Tibial nerve (tissue), 4 donors: Measurements from ENCODE around the gene RPS6KB1. TPM values are rescaled to one million over a fixed set of nuclear protein-coding genes. Genes with fewer than 3 reads are reported as not detected.

Experiments
- DNase-seq, 2 donors: peaks; one replicate each; pipeline ENCODE4 v3.0.0-alpha.2; 2019; ENCODE audit warnings: low spot score in 2 of 2
- H3K27ac ChIP-seq, 4 donors: fragments of 200-600 bp; sonication (generic) in 3 of 4; one replicate each; pipeline ENCODE4 v1.5.1; 2017 to 2019; ENCODE audit warnings: mild to moderate bottlenecking in 1 of 4
- H3K27me3 ChIP-seq, 2 donors: fragments of 200-600 bp; sonication (generic) in 1 of 2; one replicate each; pipeline versions ENCODE4 v1.5.1 to v1.6.0; 2017 to 2019
- H3K36me3 ChIP-seq, 3 donors: fragments of 200-600 bp; sonication (generic); one replicate each; pipeline ENCODE4 v1.5.1; 2018 to 2019
- H3K4me1 ChIP-seq, 4 donors: fragments of 200-600 bp; sonication (generic) in 3 of 4; one replicate each; pipeline ENCODE4 v1.5.1; 2017 to 2019
- H3K4me3 ChIP-seq, 4 donors: fragments of 200-600 bp; sonication (generic) in 3 of 4; one replicate each; pipeline ENCODE4 v1.5.1; 2017 to 2019; ENCODE audit warnings: mild to moderate bottlenecking in 1 of 4, moderate library complexity in 1 of 4
- H3K9me3 ChIP-seq, 4 donors: fragments of 200-600 bp; sonication (generic) in 3 of 4; one replicate each; pipeline ENCODE4 v1.5.1; 2017 to 2019
- EP300 ChIP-seq, 2 donors: sonication (generic); formaldehyde crosslinking; IDR thresholded peaks; one replicate each; pipeline ENCODE4 v1.6.1; 2017; ENCODE audit warnings: antibody characterized with exemption in 2 of 2, mild to moderate bottlenecking in 1 of 2
- POLR2A ChIP-seq, 2 donors: fragments of 450-650 bp; IDR thresholded peaks; one replicate each; pipeline ENCODE4 v1.6.1; 2017; ENCODE audit warnings: antibody characterized with exemption in 2 of 2, mild to moderate bottlenecking in 2 of 2, moderate library complexity in 2 of 2
- WGBS, 2 donors: methylation state at CpG; one replicate each; pipeline ENCODE4 v1.1.5; 2018; 5-methylcytosine and 5-hydroxymethylcytosine counted together
- total RNA-seq, 4 donors: library from RNA; depleted of rRNA; stranded (reverse); fragments of >200 nt; gene quantifications; one replicate each; pipeline ENCODE4 v1.1.0, GENCODE V29; 2016
- TF ChIP-seq, protein P1 (sequence below), 5 experiments: fragments of 200-600 bp in 3 of 5; fragments of 450-650 bp in 2 of 5; sonication (generic) in 3 of 5; IDR thresholded peaks; one replicate each; pipeline ENCODE4 v1.5.1; 2016 to 2019; ENCODE audit warnings: antibody characterized with exemption in 5 of 5, mild to moderate bottlenecking in 3 of 5, moderate library complexity in 2 of 5

RPS6KB1 gene
- total RNA-seq, 4 donors from 2014 or later = 33.6 to 48.3 (median 43.2) TPM

DNA sequence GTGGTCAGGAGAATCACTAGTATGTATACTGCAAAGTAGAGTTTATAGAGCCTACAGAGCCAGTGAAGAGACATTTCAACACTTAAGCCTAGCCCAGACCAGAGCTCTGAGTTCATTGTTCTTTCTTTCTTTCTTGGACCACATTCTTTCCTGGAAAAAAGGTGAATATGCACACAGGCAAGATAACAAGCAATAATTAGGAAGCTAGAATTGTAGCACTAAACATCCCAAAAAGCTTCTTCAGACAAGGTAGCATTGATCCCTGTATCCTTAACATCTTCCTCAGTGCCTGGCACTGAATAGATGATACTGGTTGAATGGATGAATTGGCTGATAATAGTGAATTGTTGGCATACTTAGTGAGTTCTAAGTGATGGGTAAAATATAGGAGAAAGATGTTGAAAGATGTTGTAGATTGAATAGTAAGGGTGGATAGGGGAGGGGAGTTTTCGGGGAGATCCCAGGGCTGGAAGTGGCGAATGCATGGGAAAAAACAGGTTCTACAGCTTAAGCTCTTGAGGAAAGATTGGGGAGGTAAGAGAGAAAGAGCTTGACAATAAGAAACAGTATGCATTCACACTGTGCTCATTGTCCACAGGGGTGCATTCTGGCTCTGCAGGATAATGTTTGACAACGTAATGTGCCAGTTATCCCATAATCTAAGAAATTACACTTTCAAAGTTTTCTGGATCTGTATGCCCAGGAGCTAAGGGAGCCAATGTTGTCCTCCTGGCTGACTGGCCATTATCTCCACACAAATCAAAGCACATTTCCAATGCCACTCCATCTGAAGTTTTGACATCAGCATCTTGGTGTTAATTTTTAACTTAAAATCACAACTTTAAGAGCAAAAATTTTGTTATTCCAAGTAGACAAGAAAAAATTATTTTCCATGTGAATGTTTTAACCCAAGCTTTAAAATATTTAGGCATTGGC lies 35.8 kb upstream of the RPS6KB1 start:
- TF ChIP-seq POLR2A (IDR thresholded peaks at IDR 0.05) (no peak), EP300 (IDR thresholded peaks at IDR 0.05) (no peak)
- TF ChIP-seq, protein P1, sequence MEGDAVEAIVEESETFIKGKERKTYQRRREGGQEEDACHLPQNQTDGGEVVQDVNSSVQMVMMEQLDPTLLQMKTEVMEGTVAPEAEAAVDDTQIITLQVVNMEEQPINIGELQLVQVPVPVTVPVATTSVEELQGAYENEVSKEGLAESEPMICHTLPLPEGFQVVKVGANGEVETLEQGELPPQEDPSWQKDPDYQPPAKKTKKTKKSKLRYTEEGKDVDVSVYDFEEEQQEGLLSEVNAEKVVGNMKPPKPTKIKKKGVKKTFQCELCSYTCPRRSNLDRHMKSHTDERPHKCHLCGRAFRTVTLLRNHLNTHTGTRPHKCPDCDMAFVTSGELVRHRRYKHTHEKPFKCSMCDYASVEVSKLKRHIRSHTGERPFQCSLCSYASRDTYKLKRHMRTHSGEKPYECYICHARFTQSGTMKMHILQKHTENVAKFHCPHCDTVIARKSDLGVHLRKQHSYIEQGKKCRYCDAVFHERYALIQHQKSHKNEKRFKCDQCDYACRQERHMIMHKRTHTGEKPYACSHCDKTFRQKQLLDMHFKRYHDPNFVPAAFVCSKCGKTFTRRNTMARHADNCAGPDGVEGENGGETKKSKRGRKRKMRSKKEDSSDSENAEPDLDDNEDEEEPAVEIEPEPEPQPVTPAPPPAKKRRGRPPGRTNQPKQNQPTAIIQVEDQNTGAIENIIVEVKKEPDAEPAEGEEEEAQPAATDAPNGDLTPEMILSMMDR (IDR thresholded peaks at IDR 0.05) = no peak
- Histone ChIP-seq H3K36me3 (peaks cover 0 to 12% (median 2%) of the 10 kb centered on the region in 3 donors), H3K27ac (no peak overlapping the region), H3K9me3 (peaks cover 0 to 5% (median 0%) of the 10 kb centered on the region in 4 donors), H3K4me1 (peaks cover 0 to 33% (median 10%) of the 10 kb centered on the region in 4 donors), H3K4me3 (no peak overlapping the region), H3K27me3 (no peaks in the 10 kb centered on the region)
- WGBS, 2 donors = 94 to 97% methylated on average over 3 of the region's 3 CpGs
- DNase-seq = no peak

DNA sequence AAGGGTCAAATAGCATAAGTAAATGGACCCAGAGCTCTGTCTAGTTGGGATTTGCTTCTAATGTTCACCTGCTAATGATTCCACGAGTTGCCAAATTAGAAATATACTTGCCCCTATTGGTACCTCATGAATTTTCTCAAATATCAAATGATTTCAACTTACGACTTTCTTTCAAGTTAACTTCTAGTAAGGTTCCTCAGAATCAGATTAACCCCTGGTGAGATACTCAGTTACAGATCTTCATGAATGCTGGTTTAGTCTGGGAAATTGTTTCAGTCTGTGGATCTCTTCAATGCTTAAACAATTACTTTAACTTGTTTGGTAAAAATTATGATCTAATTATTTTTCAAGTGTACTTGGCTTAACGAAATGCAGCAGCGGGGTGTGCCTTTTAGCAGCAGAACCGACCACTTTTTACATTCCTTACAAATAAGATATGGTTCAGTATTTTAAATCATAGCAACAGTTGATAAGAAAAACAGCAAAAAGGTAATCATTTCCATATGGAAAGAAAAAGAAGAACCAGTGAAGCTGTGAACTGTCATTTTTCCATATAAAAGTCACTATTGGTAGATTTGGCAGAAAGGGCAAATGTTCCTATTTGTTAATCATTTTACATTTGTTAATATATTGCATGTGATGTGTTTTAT lies 34.6 kb upstream of the RPS6KB1 start:
- Histone ChIP-seq H3K27ac (peak overlapping the region in 2 of 4 donors; percentile 40 to 80), H3K36me3 (peaks cover 2 to 21% (median 5%) of the 10 kb centered on the region in 3 donors), H3K9me3 (peaks cover 0 to 5% (median 0%) of the 10 kb centered on the region in 4 donors), H3K4me1 (peaks cover 0 to 22% (median 4%) of the 10 kb centered on the region in 4 donors), H3K4me3 (no peak overlapping the region), H3K27me3 (no peaks in the 10 kb centered on the region)
- DNase-seq = no peak
- TF ChIP-seq POLR2A (IDR thresholded peaks at IDR 0.05) (no peak), EP300 (IDR thresholded peaks at IDR 0.05) (no peak)
- TF ChIP-seq, protein P1 (IDR thresholded peaks at IDR 0.05) = no peak
- 68 to 72% methylated on average over 5 of the region's 5 CpGs for WGBS, 2 donors

DNA sequence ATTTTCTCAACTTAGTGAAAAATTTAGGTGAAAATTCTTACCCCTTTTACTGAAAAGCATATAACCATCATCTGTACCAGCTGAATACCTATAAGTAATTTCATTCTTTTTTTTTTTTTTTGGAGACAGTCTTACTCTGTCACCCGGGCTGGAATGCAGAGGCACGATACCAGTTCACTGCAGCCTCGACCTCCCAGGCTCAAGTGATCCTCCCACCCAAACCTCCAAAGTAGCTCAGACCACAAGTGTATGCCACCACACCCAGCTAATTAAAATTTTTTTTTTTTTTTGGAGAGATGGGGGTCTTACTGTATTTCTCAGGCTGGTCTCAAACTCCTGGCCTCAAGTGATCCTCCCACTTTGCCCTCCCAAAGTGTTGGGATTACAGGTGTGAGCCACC lies 34.0 kb upstream of the RPS6KB1 start:
- 54 to 57% methylated on average over 3 of the region's 3 CpGs for WGBS, 2 donors
- Histone ChIP-seq H3K4me1 (peaks cover 0 to 18% (median 0%) of the 10 kb centered on the region in 4 donors), H3K36me3 (peaks cover 2 to 27% (median 6%) of the 10 kb centered on the region in 3 donors), H3K9me3 (peaks cover 0 to 5% (median 0%) of the 10 kb centered on the region in 4 donors), H3K4me3 (no peak overlapping the region), H3K27ac (peak overlapping the region in 2 of 4 donors; percentile 73 to 80), H3K27me3 (no peaks in the 10 kb centered on the region)
- no peak for TF ChIP-seq EP300 (IDR thresholded peaks at IDR 0.05)
- TF ChIP-seq POLR2A (IDR thresholded peaks at IDR 0.05) = no peak
- TF ChIP-seq, protein P1 (IDR thresholded peaks at IDR 0.05) = no peak
- DNase-seq = no peak

DNA sequence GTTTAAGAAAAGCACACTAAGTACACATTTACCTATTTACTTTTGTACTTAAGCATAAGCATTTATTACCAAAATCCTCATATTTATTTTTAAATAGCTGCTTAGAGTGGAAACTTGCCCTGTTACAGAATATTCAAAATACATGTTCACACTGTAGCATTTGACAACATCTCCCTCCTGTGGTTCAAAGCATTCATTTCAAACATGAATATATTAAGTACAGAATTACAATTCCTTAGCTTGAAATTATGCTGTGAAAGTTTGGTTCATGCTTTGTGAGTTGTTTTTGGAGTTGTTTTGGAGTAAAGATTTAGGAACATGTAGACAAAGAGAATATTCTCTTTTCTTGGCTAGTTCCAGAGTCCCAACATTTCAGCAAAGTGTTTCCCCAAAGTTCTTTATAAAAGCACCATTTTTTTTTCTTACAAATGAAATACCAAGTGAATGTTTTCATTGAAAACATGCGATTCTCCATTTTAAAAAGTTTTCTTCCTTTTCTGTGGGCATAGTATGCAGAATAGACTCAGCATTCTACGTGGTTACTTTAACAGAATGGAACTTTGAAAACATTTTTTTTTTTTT lies 33.4 kb upstream of the RPS6KB1 start:
- DNase-seq = no peak
- WGBS, 2 donors = 36 to 48% methylated on average over 2 of the region's 2 CpGs
- TF ChIP-seq, protein P1 (IDR thresholded peaks at IDR 0.05) = peak; percentile 42 to 81 (median 58)
- TF ChIP-seq POLR2A (IDR thresholded peaks at IDR 0.05) (no peak), EP300 (IDR thresholded peaks at IDR 0.05) (peak; percentile 34 to 62)

More for the DNA sequence above, 33.4 kb upstream of the RPS6KB1 start:
- Histone ChIP-seq H3K9me3 (peaks cover 0 to 5% (median 0%) of the 10 kb centered on the region in 4 donors), H3K36me3 (peaks cover 2 to 31% (median 6%) of the 10 kb centered on the region in 3 donors), H3K27ac (peak overlapping the region in 2 of 4 donors; percentile 73 to 80), H3K27me3 (no peaks in the 10 kb centered on the region), H3K4me1 (peaks cover 0 to 18% (median 0%) of the 10 kb centered on the region in 4 donors), H3K4me3 (no peak overlapping the region)
